ENCODE measurements around the gene NRBP1. TPM values are rescaled to one million over a fixed set of nuclear protein-coding genes. Genes with fewer than 3 reads are reported as not detected.

Gene NRBP1
- total and polyA plus RNA-seq, 8 donors = 12.5 to 69.8 (median 49.9) TPM

- Histone ChIP-seq H3K36me3 (peaks cover 10 to 17% (median 13%) of the 10 kb centered on the region in 4 donors), H3K4me1 (peaks cover 27 to 54% (median 39%) of the 10 kb centered on the region in 4 donors), H3K27ac (peak overlapping the region; percentile 98 to 100 (median 100)), H3K27me3 (no peaks in the 10 kb centered on the region), H3K9me3 (no peaks in the 10 kb centered on the region), H3K4me3 (peak overlapping the region; percentile 78 to 100 (median 94))
- DNase-seq = peak; percentile 91 to 96
- no peak for TF ChIP-seq EP300 (IDR thresholded peaks at IDR 0.05)
- peak in 2 of 3 donors; percentile 50 to 51 for TF ChIP-seq POLR2AphosphoS5 (IDR thresholded peaks at IDR 0.05)
- intact Hi-C loops (cut with DNase I; ENCODE audit: low total_unique reads) = no loop called here
- 0 to 1% (median 1%) methylated on average over 11 to 51 of the region's 51 CpGs for WGBS, 5 donors
Measured at GRCh38 chr2:27428978-27429541, 629 bp downstream of the NRBP1 start.

- TF ChIP-seq CTCF (IDR thresholded peaks at IDR 0.05) = no peak
- TF ChIP-seq POLR2AphosphoS5 (IDR thresholded peaks at IDR 0.05) = no peak
- TF ChIP-seq POLR2A (IDR thresholded peaks at IDR 0.05) = no peak
- TF ChIP-seq EP300 (IDR thresholded peaks at IDR 0.05) = no peak
- intact Hi-C loops (cut with DNase I; ENCODE audit: low total_unique reads) = no loop called here
- Histone ChIP-seq H3K27me3 (no peaks in the 10 kb centered on the region), H3K4me3 (peak overlapping the region in 1 of 4 donors; percentile 92), H3K9me3 (no peaks in the 10 kb centered on the region), H3K27ac (peak overlapping the region in 2 of 5 donors; percentile 98 to 99), H3K4me1 (peaks cover 27 to 54% (median 39%) of the 10 kb centered on the region in 4 donors), H3K36me3 (peaks cover 34 to 40% (median 36%) of the 10 kb centered on the region in 4 donors)
- DNase-seq = peak in 1 of 2 donors; percentile 16
Measured at GRCh38 chr2:27431395-27431794, 3.0 kb downstream of the NRBP1 start.

- peaks cover 74 to 82% (median 79%) of the 10 kb centered on the region in 4 donors for H3K36me3 ChIP-seq
- no peaks in the 10 kb centered on the region for H3K9me3 ChIP-seq
- peaks cover 9 to 28% (median 22%) of the 10 kb centered on the region in 4 donors for H3K4me1 ChIP-seq
- no peak overlapping the region for H3K4me3 ChIP-seq
- no peaks in the 10 kb centered on the region for H3K27me3 ChIP-seq
- no peak for DNase-seq
- H3K27ac ChIP-seq = no peak overlapping the region
- 79 to 91% (median 87%) methylated on average over 6 of the region's 6 CpGs for WGBS, 5 donors
- intact Hi-C loops (cut with DNase I; ENCODE audit: low total_unique reads) = no loop called here
- TF ChIP-seq CTCF (IDR thresholded peaks at IDR 0.05) (no peak), POLR2A (IDR thresholded peaks at IDR 0.05) (no peak), POLR2AphosphoS5 (IDR thresholded peaks at IDR 0.05) (no peak), EP300 (IDR thresholded peaks at IDR 0.05) (no peak)
Measured at GRCh38 chr2:27435628-27436027, 7.2 kb downstream of the NRBP1 start.

GRCh38 chr2:27441226-27441926 lies 12.9 kb downstream of the NRBP1 start:
- 71 to 79% (median 76%) methylated on average over 10 of the region's 10 CpGs for WGBS, 5 donors
- Histone ChIP-seq H3K27ac (peak overlapping the region in 2 of 5 donors; percentile 84 to 90), H3K4me1 (peaks cover 16 to 37% (median 20%) of the 10 kb centered on the region in 4 donors), H3K36me3 (peaks cover 55 to 92% (median 87%) of the 10 kb centered on the region in 4 donors), H3K4me3 (peak overlapping the region in 1 of 4 donors; percentile 50), H3K27me3 (no peaks in the 10 kb centered on the region), H3K9me3 (no peaks in the 10 kb centered on the region)
- intact Hi-C loops (cut with DNase I; ENCODE audit: low total_unique reads) = no loop called here
- TF ChIP-seq POLR2A (IDR thresholded peaks at IDR 0.05) = no peak
- TF ChIP-seq EP300 (IDR thresholded peaks at IDR 0.05) = no peak
- no peak for TF ChIP-seq CTCF (IDR thresholded peaks at IDR 0.05)
- no peak for TF ChIP-seq POLR2AphosphoS5 (IDR thresholded peaks at IDR 0.05)
- DNase-seq = peak in 1 of 2 donors; percentile 10

Measured in stomach (tissue), 9 donors.